HepG2 (cell line): ENCODE measurements around the gene MAP3K21. TPM values are rescaled to one million over a fixed set of nuclear protein-coding genes. Genes with fewer than 3 reads are reported as not detected.
A peak's percentile ranks its signal among the peaks of the same experiment; 100 is the strongest.

Source experiments
- ATAC-seq: fragments of 200-7000 bp; cut with Tn5 transposase; 3 replicates; pipeline ENCODE4 v1.9.1; 2020; ENCODE audit warnings: mild to moderate bottlenecking, moderate library complexity
- BruUV-seq: library from RNA; stranded (reverse); fragments of 400-500 nt; replicated peaks from 2 replicates; lab custom pipeline; 2021; lab: Mats Ljungman, UMichigan
- CTCF ChIA-PET: fragments of 300-600 bp; formaldehyde crosslinking; extraction: SDS; loops from one replicate; lab custom pipeline; 2021; ENCODE audit warnings: low total read pairs, inconsistent platforms, low intra/inter-chr PET ratio; lab: Yijun Ruan, JAX
- POLR2A ChIA-PET: fragments of 350-600 bp; sonication (Branson Sonifier 250); formaldehyde crosslinking; loops from one replicate; lab custom pipeline; 2020; ENCODE audit warnings: antibody characterized with exemption, inconsistent platforms; lab: Yijun Ruan, JAX
- DNase-seq: peaks from one replicate; pipeline ENCODE4 v3.0.0-alpha.2; 2015; ENCODE audit warnings: low spot score
- FAIRE-seq: peaks from 3 replicates; lab custom pipeline; 2011; peaks lifted over from hg19 to GRCh38; lab: Jason Lieb, UNC
- H2AFZ ChIP-seq: one replicate; pipeline ENCODE4 v1.6.1; 2011; ENCODE audit warnings: low read length, inconsistent platforms
- H3K27ac ChIP-seq: fragments of 300-600 bp; 3 replicates; pipeline ENCODE4 v1.8.0; 2011; ENCODE audit warnings: mixed run types, mild to moderate bottlenecking, mixed read lengths, low read length, inconsistent platforms; ENCODE audit not compliant: insufficient read depth; ENCODE audit errors: extremely low read length
- H3K27me3 ChIP-seq, 2 experiments: fragments of 200-600 bp in 1 of 2; 2 replicates in 1 of 2; 3 replicates in 1 of 2; pipeline versions ENCODE4 v1.6.0 to v1.8.0; 2011; ENCODE audit warnings: low read length in 2 of 2, mild to moderate bottlenecking in 2 of 2, moderate library complexity in 2 of 2, inconsistent platforms in 1 of 2; ENCODE audit not compliant: insufficient read depth in 2 of 2, control insufficient read depth in 1 of 2
- H3K36me3 ChIP-seq, 2 experiments: fragments of 200-600 bp in 1 of 2; replicated peaks in 1 of 2; 2 replicates in 1 of 2; 3 replicates in 1 of 2; pipeline versions ENCODE4 v1.5.1 to v1.8.0; 2011; ENCODE audit warnings: low read length in 2 of 2, inconsistent platforms in 1 of 2; ENCODE audit not compliant: insufficient read depth in 2 of 2, control insufficient read depth in 1 of 2
- H3K4me1 ChIP-seq: 2 replicates; pipeline ENCODE4 v1.5.1; 2012; ENCODE audit warnings: low read length, inconsistent platforms; ENCODE audit not compliant: insufficient read depth
- H3K4me2 ChIP-seq: 2 replicates; pipeline ENCODE4 v1.6.0; 2011; ENCODE audit warnings: low read depth, low read length, inconsistent platforms
- H3K4me3 ChIP-seq, 3 experiments: fragments of 200-600 bp in 1 of 3; sonication (generic), shearing (Covaris generic) in 1 of 3; replicated peaks in 1 of 3; 2 replicates each; pipeline ENCODE4 v1.5.1; 2011 to 2016; ENCODE audit warnings: low read length in 3 of 3, inconsistent platforms in 2 of 3, low read depth in 2 of 3, mild to moderate bottlenecking in 2 of 3, control low read depth in 1 of 3, mixed read lengths in 1 of 3; ENCODE audit not compliant: insufficient read depth in 1 of 3
- H3K79me2 ChIP-seq: one replicate; pipeline ENCODE4 v1.6.1; 2011; ENCODE audit warnings: low read length, inconsistent platforms; ENCODE audit not compliant: insufficient read depth
- H3K9ac ChIP-seq: 2 replicates; pipeline ENCODE4 v1.6.0; 2011; ENCODE audit warnings: mild to moderate bottlenecking, low read depth, low read length, inconsistent platforms; ENCODE audit not compliant: insufficient read depth
- H3K9me3 ChIP-seq: 2 replicates; pipeline ENCODE4 v1.5.1; 2012; ENCODE audit warnings: mild to moderate bottlenecking, low read length
- H4K20me1 ChIP-seq: 2 replicates; pipeline ENCODE4 v1.6.0; 2011; ENCODE audit warnings: inconsistent platforms, mild to moderate bottlenecking, low read length, moderate library complexity; ENCODE audit not compliant: insufficient read depth
- AKNA ChIP-seq: sonication (generic); formaldehyde crosslinking; IDR thresholded peaks from 2 replicates; pipeline ENCODE4 v1.4.0; 2020; ENCODE audit warnings: missing genetic modification reagents, borderline replicate concordance
- FOSL2 ChIP-seq: sonication (generic); formaldehyde crosslinking; IDR thresholded peaks from 2 replicates; pipeline ENCODE4 v1.4.0; 2020; ENCODE audit warnings: missing genetic modification reagents
- GPN1 ChIP-seq: sonication (generic); formaldehyde crosslinking; IDR thresholded peaks from 2 replicates; pipeline ENCODE4 v1.5.1; 2020; ENCODE audit warnings: missing genetic modification reagents, borderline replicate concordance
- GTF2F1 ChIP-seq: fragments of 150-350 bp; IDR thresholded peaks from 2 replicates; pipeline ENCODE4 v1.6.1; 2014; ENCODE audit warnings: low read length
- HCFC1 ChIP-seq: fragments of 150-350 bp; IDR thresholded peaks from 2 replicates; pipeline ENCODE4 v1.6.1; 2014; ENCODE audit warnings: low read depth, low read length
- PITX1 ChIP-seq: sonication (generic); formaldehyde crosslinking; IDR thresholded peaks from 2 replicates; pipeline ENCODE4 v1.5.1; 2020; ENCODE audit warnings: mild to moderate bottlenecking, missing genetic modification reagents
- TEAD3 ChIP-seq: optimal IDR thresholded peaks from 2 replicates; pipeline ENCODE3; 2016; ENCODE audit warnings: borderline replicate concordance
- TMF1 ChIP-seq: sonication (generic); formaldehyde crosslinking; IDR thresholded peaks from 2 replicates; pipeline ENCODE4 v1.8.1; 2022; ENCODE audit warnings: low read depth, missing genetic modification reagents
- ZNF136 ChIP-seq: sonication (generic); formaldehyde crosslinking; IDR thresholded peaks from 2 replicates; pipeline ENCODE4 v1.8.1; 2022; ENCODE audit warnings: low read depth, mild to moderate bottlenecking, moderate library complexity, missing genetic modification reagents
- ZNF20 ChIP-seq: sonication (generic); formaldehyde crosslinking; IDR thresholded peaks from 2 replicates; pipeline ENCODE4 v1.4.0; 2020; ENCODE audit warnings: mild to moderate bottlenecking, moderate library complexity, missing genetic modification reagents
- ZNF512B ChIP-seq: sonication (generic); formaldehyde crosslinking; IDR thresholded peaks from 2 replicates; pipeline ENCODE4 v1.5.1; 2020; ENCODE audit warnings: missing genetic modification reagents, mild to moderate bottlenecking, borderline replicate concordance
- ZNF530 ChIP-seq: sonication (generic); formaldehyde crosslinking; IDR thresholded peaks from 2 replicates; pipeline ENCODE4 v1.5.0; 2020; ENCODE audit warnings: low read depth, mild to moderate bottlenecking, missing genetic modification reagents
- WGBS: methylation state at CpG from one replicate; pipeline ENCODE4 v1.1.6; 2017; ENCODE audit warnings: low lambda C conversion rate; 5-methylcytosine and 5-hydroxymethylcytosine counted together
- in situ Hi-C: cut with HindIII; loops from 2 replicates; pipeline ENCODE4 v1.10.0; 2017; ENCODE audit warnings: low pct_unique_long_range_greater_than_20kb; ENCODE audit not compliant: extremely low pct_ligation_motif_present
- intact Hi-C: fragments of 100-400 bp; cut with micrococcal nuclease; formaldehyde crosslinking; loops from one replicate; pipeline ENCODE4 v1.10.0; 2022; ENCODE audit not compliant: unreplicated experiment
- polyA plus RNA-seq, 8 experiments: library from polyadenylated mRNA; depleted of rRNA in 3 of 8; stranded (reverse) in 7 of 8; unstranded in 1 of 8; fragments of >200 nt; fragmentation: Illumina TruSeq in 4 of 8; extraction: Trizol in 4 of 8; gene quantifications; 2 replicates each; pipeline versions ENCODE4 v1.2.1 to v1.2.3, GENCODE V29; 2011 to 2016; ENCODE audit warnings: low read depth in 4 of 8, missing spikeins in 1 of 8, mixed read lengths in 1 of 8; ENCODE audit not compliant: insufficient read depth in 1 of 8
- total RNA-seq, 5 experiments: library from RNA; depleted of rRNA; stranded (reverse); fragments of >200 nt; fragmentation: Illumina TruSeq; extraction: Trizol; gene quantifications; 2 replicates each; pipeline ENCODE4 v1.2.3, GENCODE V29; 2016; ENCODE audit warnings: low read depth in 1 of 5

MAP3K21 gene
- total and polyA plus RNA-seq, 2 of the 13 experiments (the other 11 are each of a cell fraction or from before 2014, with no cell fraction given), result not detected

- intact Hi-C loops, result no loop called here
- H3K27ac ChIP-seq, result no peak overlapping the region
- BruUV-seq, result no TSS peak
Measured at GRCh38 chr1:233294913-233295236, 32.6 kb upstream of the MAP3K21 start.

GRCh38 chr1:233295237-233295974 is 32.1 kb upstream of the MAP3K21 start, which contains the start of gene PCNX2:
Gene PCNX2 (minus strand): TSS chr1:233295725. CDS start chr1:233295478, 247 bp downstream.
- WGBS, result 44% methylated on average over 21 of the region's 54 CpGs
- no peak within 1 kb of the TSS for H3K9ac ChIP-seq
- DNase-seq, result no peak
- in situ Hi-C loops, result no loop called here
- no peaks in the 10 kb centered on the region for H4K20me1 ChIP-seq
- FAIRE-seq, result no peak
- ChIA-PET POLR2A (no interaction called here), CTCF (no interaction called here)
- no peak within 1 kb of the TSS for H2AFZ ChIP-seq
- no peak within 1 kb of the TSS; a peak in 1 of 6 replicates for H3K4me3 ChIP-seq
- peak within 1 kb of the TSS; percentile 7; the same call in 1 of the 2 replicates for H3K4me2 ChIP-seq
- no peaks in the 10 kb centered on the region for H3K9me3 ChIP-seq
- H3K27ac ChIP-seq, result no peak within 1 kb of the TSS
- H3K36me3 ChIP-seq, result no peaks in the 10 kb centered on the region
- H3K4me1 ChIP-seq, result no peaks in the 10 kb centered on the region
- H3K27me3 ChIP-seq, result peaks cover 0 to 6% of the 10 kb centered on the region in 2 experiments; a peak in 1 of 5 replicates
- no peaks in the 10 kb centered on the region for H3K79me2 ChIP-seq
- no TSS peak for BruUV-seq
- intact Hi-C loops, result no loop called here
- no peak for ATAC-seq
- TF ChIP-seq TEAD3 (no peak), PITX1 (CRISPR knock-in tag) (no peak), AKNA (no peak), ZNF136 (CRISPR knock-in tag) (no peak), ZNF512B (CRISPR knock-in tag) (no peak), ZNF530 (CRISPR knock-in tag) (no peak), TMF1 (CRISPR knock-in tag) (no peak), GTF2F1 (no peak), HCFC1 (no peak)

More at GRCh38 chr1:233294913-233295236, 32.6 kb upstream of the MAP3K21 start:
- in situ Hi-C loops, result no loop called here
- no peak overlapping the region for H3K4me3 ChIP-seq
- DNase-seq (no peak), FAIRE-seq (no peak), ATAC-seq (no peak)
- ChIA-PET CTCF (no interaction called here), POLR2A (no interaction called here)
- WGBS, result 35% methylated on average over 8 of the region's 8 CpGs
- no peaks in the 10 kb centered on the region for H3K9me3 ChIP-seq
- H3K27me3 ChIP-seq, result peaks cover 0 to 6% of the 10 kb centered on the region in 2 experiments; a peak in 1 of 5 replicates
- no peak overlapping the region for H2AFZ ChIP-seq
- 0 out of 2 replicates have a peak, but pooled peaks have one; percentile 16 for TF ChIP-seq FOSL2 (CRISPR knock-in tag)
- no peak for TF ChIP-seq ZNF20 (CRISPR knock-in tag)
- TF ChIP-seq GPN1, result no peak
- no peak overlapping the region for H3K4me2 ChIP-seq
- H4K20me1 ChIP-seq, result no peaks in the 10 kb centered on the region
- no peaks in the 10 kb centered on the region for H3K79me2 ChIP-seq
- H3K36me3 ChIP-seq, result no peaks in the 10 kb centered on the region
- no peaks in the 10 kb centered on the region for H3K4me1 ChIP-seq
- no peak overlapping the region for H3K9ac ChIP-seq
